K562 (cell line): ENCODE data around the gene TAAR2. TPM values are rescaled to one million over a fixed set of nuclear protein-coding genes. Genes with fewer than 3 reads are reported as not detected.

Experiments
- ATAC-seq: fragments of 200-7000 bp; cut with Tn5 transposase; 3 replicates; pipeline ENCODE4 v1.9.1; 2020; ENCODE audit warnings: moderate library complexity
- BruUV-seq: library from RNA; stranded (reverse); fragments of 400-500 nt; replicated peaks from 2 replicates; lab custom pipeline; 2021; lab: Mats Ljungman, UMichigan
- CTCF ChIA-PET: fragments of 300-600 bp; formaldehyde crosslinking; extraction: SDS; loops from one replicate; lab custom pipeline; 2021; ENCODE audit warnings: low intra/inter-chr PET ratio; lab: Yijun Ruan, JAX
- POLR2A ChIA-PET: fragments of 300-600, 350-650 bp; sonication (Branson Sonifier 250); formaldehyde crosslinking; extraction: SDS; loops from one replicate; lab custom pipeline; 2021; ENCODE audit warnings: antibody characterized with exemption, inconsistent platforms; lab: Yijun Ruan, JAX
- DNase-seq, 4 experiments: peaks; one replicate each; pipeline versions ENCODE4 v3.0.0 to v3.0.0-alpha.2; 2011 to 2018; ENCODE audit warnings: low spot score in 3 of 4, mixed read lengths in 3 of 4; ENCODE audit errors: extremely low read depth in 1 of 4
- FAIRE-seq: peaks from 2 replicates; lab custom pipeline; 2011; peaks lifted over from hg19 to GRCh38; lab: Jason Lieb, UNC
- H2AFZ ChIP-seq: 2 replicates; pipeline ENCODE4 v1.6.0; 2011; ENCODE audit warnings: low read depth, low read length, control low read depth, inconsistent platforms
- H3K27ac ChIP-seq: fragments of 200-600 bp; 3 replicates; pipeline ENCODE4 v1.8.0; 2011; ENCODE audit warnings: low read depth, mild to moderate bottlenecking, control low read depth, inconsistent platforms, low read length, moderate library complexity, mixed read lengths; ENCODE audit errors: extremely low read depth
- H3K27me3 ChIP-seq, 2 experiments: fragments of 300-600 bp in 1 of 2; 2 replicates in 1 of 2; 3 replicates in 1 of 2; pipeline versions ENCODE4 v1.6.0 to v1.8.0; 2011; ENCODE audit warnings: inconsistent platforms in 2 of 2, low read length in 2 of 2, mild to moderate bottlenecking in 1 of 2, mixed read lengths in 1 of 2, moderate library complexity in 1 of 2; ENCODE audit not compliant: control insufficient read depth in 2 of 2, insufficient read depth in 2 of 2
- H3K36me3 ChIP-seq: fragments of 300-600 bp; 3 replicates; pipeline ENCODE4 v1.8.0; 2011; ENCODE audit warnings: mild to moderate bottlenecking, low read length, inconsistent platforms; ENCODE audit not compliant: control insufficient read depth, insufficient read depth
- H3K4me1 ChIP-seq, 2 experiments: fragments of 200-600 bp in 1 of 2; replicated peaks in 1 of 2; 2 replicates in 1 of 2; 3 replicates in 1 of 2; pipeline versions ENCODE4 v1.5.1 to v1.8.0; 2011; ENCODE audit warnings: inconsistent platforms in 2 of 2, low read length in 2 of 2, mild to moderate bottlenecking in 1 of 2, mixed read lengths in 1 of 2, moderate library complexity in 1 of 2; ENCODE audit not compliant: control insufficient read depth in 2 of 2, insufficient read depth in 2 of 2
- H3K4me2 ChIP-seq: 2 replicates; pipeline ENCODE4 v1.6.1; 2011; ENCODE audit warnings: low read length, control low read depth, inconsistent platforms, mixed read lengths; ENCODE audit not compliant: insufficient read depth
- H3K4me3 ChIP-seq: fragments of 200-600 bp; sonication (generic), shearing (Covaris generic); 2 replicates; pipeline ENCODE4 v1.5.1; 2016; ENCODE audit warnings: control low read depth, inconsistent platforms
- H3K79me2 ChIP-seq: fragments of 200-600 bp; 3 replicates; pipeline ENCODE4 v1.8.0; 2011; ENCODE audit warnings: low read length, inconsistent platforms; ENCODE audit not compliant: control insufficient read depth, insufficient read depth
- H3K9ac ChIP-seq, 2 experiments: 2 replicates each; pipeline versions ENCODE4 v1.6.0 to v1.6.1; 2011; ENCODE audit warnings: low read depth in 2 of 2, low read length in 2 of 2, control low read depth in 1 of 2, inconsistent platforms in 1 of 2, mild to moderate bottlenecking in 1 of 2, mixed read lengths in 1 of 2; ENCODE audit not compliant: insufficient read depth in 1 of 2
- H3K9me1 ChIP-seq: one replicate; pipeline ENCODE4 v1.6.0; 2011; ENCODE audit warnings: inconsistent platforms, mild to moderate bottlenecking, low read length, moderate library complexity; ENCODE audit not compliant: control insufficient read depth, insufficient read depth
- H3K9me3 ChIP-seq: replicated peaks from 2 replicates; pipeline ENCODE4 v1.5.1; 2011; ENCODE audit warnings: low read depth, low read length, inconsistent platforms; ENCODE audit not compliant: control insufficient read depth, insufficient read depth
- H4K20me1 ChIP-seq: replicated peaks from 2 replicates; pipeline ENCODE4 v1.6.1; 2011; ENCODE audit warnings: low read length, inconsistent platforms, mixed read lengths; ENCODE audit not compliant: control insufficient read depth, insufficient read depth
- BMI1 ChIP-seq: fragments of 150-350 bp; IDR thresholded peaks from 2 replicates; pipeline ENCODE4 v1.6.1; 2014; ENCODE audit warnings: low read length
- CBX2 ChIP-seq: fragments of 200-600 bp; sonication (generic); IDR thresholded peaks from one replicate; pipeline ENCODE4 v1.6.1; 2012; ENCODE audit warnings: mild to moderate bottlenecking, low read length, inconsistent platforms; ENCODE audit not compliant: insufficient read depth, poor library complexity, severe bottlenecking
- E2F3 ChIP-seq: fragments of 250-450 bp; sonication (Bioruptor Pico); IDR thresholded peaks from 2 replicates; pipeline ENCODE4 v1.4.0; 2020; ENCODE audit warnings: mild to moderate bottlenecking
- EP300 ChIP-seq: IDR thresholded peaks from 2 replicates; pipeline ENCODE4 v1.6.1; 2012; ENCODE audit warnings: low read length, improper control_type of control experiment
- NFIC ChIP-seq: fragments of 450-650 bp; IDR thresholded peaks from 2 replicates; pipeline ENCODE4 v1.6.1; 2017; ENCODE audit warnings: mild to moderate bottlenecking, inconsistent platforms
- POLR2AphosphoS5 ChIP-seq: IDR thresholded peaks from 2 replicates; pipeline ENCODE4 v1.6.1; 2011; ENCODE audit warnings: mild to moderate bottlenecking, low read depth, low read length, moderate library complexity; ENCODE audit not compliant: control insufficient read depth, insufficient read depth
- SMARCB1 ChIP-seq: IDR thresholded peaks from 2 replicates; pipeline ENCODE4 v1.6.1; 2011; ENCODE audit warnings: improper control_type of control experiment, low read depth; ENCODE audit not compliant: insufficient read length
- SNIP1 ChIP-seq: fragments of 450-650 bp; IDR thresholded peaks from 2 replicates; pipeline ENCODE4 v1.7.1; 2017; ENCODE audit warnings: low read depth, mild to moderate bottlenecking
- TGIF2 ChIP-seq: sonication (generic); formaldehyde crosslinking; IDR thresholded peaks from 2 replicates; pipeline ENCODE4 v1.8.1; 2022; ENCODE audit warnings: mild to moderate bottlenecking, missing genetic modification reagents, moderate library complexity
- ZNF124 ChIP-seq: sonication (generic); formaldehyde crosslinking; IDR thresholded peaks from 2 replicates; pipeline ENCODE4 v1.8.1; 2022; ENCODE audit warnings: missing genetic modification reagents
- ZNF24 ChIP-seq: fragments of 450-650 bp; IDR thresholded peaks from 2 replicates; pipeline ENCODE4 v1.6.1; 2016
- ZNF445 ChIP-seq: fragments of 250-450 bp; sonication (Bioruptor Pico); IDR thresholded peaks from 2 replicates; pipeline ENCODE4 v1.4.0; 2020; ENCODE audit warnings: low read depth, mild to moderate bottlenecking, moderate library complexity
- ZNF830 ChIP-seq: fragments of 250-450 bp; sonication (Bioruptor Pico); IDR thresholded peaks from 2 replicates; pipeline ENCODE4 v1.5.0; 2021; ENCODE audit warnings: mild to moderate bottlenecking
- WGBS: fragments of 100-300 bp; shearing (Covaris generic); methylation state at CpG from one replicate; pipeline ENCODE4 v1.1.6; 2016; ENCODE audit warnings: low coverage, mixed read lengths; ENCODE audit not compliant: insufficient coverage; ENCODE audit errors: missing lambda C conversion rate; 5-methylcytosine and 5-hydroxymethylcytosine counted together
- in situ Hi-C: fragments of 300-500 bp; cut with MboI; formaldehyde crosslinking; loops from 4 replicates; pipeline ENCODE4 v1.15.0; 2018; ENCODE audit warnings: inconsistent platforms, mixed read lengths
- intact Hi-C: fragments of 100-400 bp; cut with micrococcal nuclease; formaldehyde crosslinking; loops from 2 replicates; pipeline ENCODE4 v1.14.2; 2022
- polyA plus RNA-seq, 8 experiments: library from polyadenylated mRNA; depleted of rRNA in 4 of 8; stranded (reverse) in 5 of 8; unstranded in 3 of 8; fragments of >200 nt; fragmentation: Nextera tagmentation in 2 of 8; fragmentation: Illumina TruSeq in 1 of 8; extraction: Ambion mirVana in 2 of 8; extraction: Trizol in 1 of 8; gene quantifications; 2 replicates each; pipeline versions ENCODE4 v1.2.1 to v1.2.3, GENCODE V29; 2011 to 2014; ENCODE audit warnings: inconsistent platforms in 1 of 8, missing spikeins in 1 of 8
- total RNA-seq, 7 experiments: library from RNA; depleted of rRNA in 6 of 7; stranded (reverse); fragments of >200 nt in 6 of 7; fragmentation: Illumina TruSeq in 2 of 7; extraction: Trizol in 2 of 7; gene quantifications; 2 replicates each; pipeline versions ENCODE4 v1.2.1 to v1.2.3, GENCODE V29; 2011 to 2021; ENCODE audit warnings: low replicate concordance in 1 of 7
- TF ChIP-seq, protein P1 (sequence below): fragments of 450-650 bp; formaldehyde crosslinking; IDR thresholded peaks from 2 replicates; pipeline ENCODE4 v1.4.0; 2020; ENCODE audit warnings: mild to moderate bottlenecking

TAAR2 gene
- total and polyA plus RNA-seq, 9 of the 15 experiments (the other 6 are each of a cell fraction or from before 2014, with no cell fraction given) = not detected

DNA sequence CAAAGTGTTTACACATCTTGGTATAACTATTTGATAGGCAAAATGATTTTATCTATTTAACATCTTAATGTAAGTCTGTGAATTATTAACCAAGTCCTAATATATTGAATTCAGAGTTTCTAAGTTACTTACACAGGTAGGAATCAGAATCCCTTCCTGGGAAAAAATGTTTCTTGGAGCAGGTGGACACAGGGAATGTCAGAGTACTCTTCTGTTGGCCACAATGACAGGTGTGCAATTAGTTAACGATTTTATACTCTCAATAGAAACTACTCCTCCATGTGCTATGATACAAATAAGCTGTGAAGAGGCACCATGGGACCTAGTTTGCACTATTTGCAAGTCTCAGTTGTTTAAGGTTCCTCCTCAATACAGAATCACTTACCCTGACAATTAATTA is 33.7 kb downstream of the TAAR2 start:
- H3K4me2 ChIP-seq = no peak overlapping the region
- no peak for TF ChIP-seq ZNF445 (CRISPR knock-in tag)
- no peak for TF ChIP-seq NFIC
- TF ChIP-seq SNIP1 = no peak
- TF ChIP-seq E2F3 (CRISPR knock-in tag) = no peak
- no peak for TF ChIP-seq SMARCB1
- TF ChIP-seq CBX2 = no peak
- no peak for TF ChIP-seq BMI1
- no peak for TF ChIP-seq ZNF830 (CRISPR knock-in tag)
- TF ChIP-seq, protein P1, sequence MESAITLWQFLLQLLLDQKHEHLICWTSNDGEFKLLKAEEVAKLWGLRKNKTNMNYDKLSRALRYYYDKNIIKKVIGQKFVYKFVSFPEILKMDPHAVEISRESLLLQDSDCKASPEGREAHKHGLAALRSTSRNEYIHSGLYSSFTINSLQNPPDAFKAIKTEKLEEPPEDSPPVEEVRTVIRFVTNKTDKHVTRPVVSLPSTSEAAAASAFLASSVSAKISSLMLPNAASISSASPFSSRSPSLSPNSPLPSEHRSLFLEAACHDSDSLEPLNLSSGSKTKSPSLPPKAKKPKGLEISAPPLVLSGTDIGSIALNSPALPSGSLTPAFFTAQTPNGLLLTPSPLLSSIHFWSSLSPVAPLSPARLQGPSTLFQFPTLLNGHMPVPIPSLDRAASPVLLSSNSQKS (CRISPR knock-in tag) = no peak
- no peak for TF ChIP-seq ZNF124 (CRISPR knock-in tag)
- no peak for TF ChIP-seq ZNF24
- TF ChIP-seq TGIF2 (CRISPR knock-in tag) = no peak
- TF ChIP-seq POLR2AphosphoS5 = no peak
- TF ChIP-seq EP300 = no peak
- H3K9me3 ChIP-seq = no peaks in the 10 kb centered on the region
- CTCF ChIA-PET = no interaction called here
- no TSS peak for BruUV-seq
- no peak for FAIRE-seq
- WGBS = 0% methylated on average over 1 of the region's 1 CpG
- intact Hi-C loops (no loop called here), in situ Hi-C loops (no loop called here)
- ATAC-seq = no peak
- no peak overlapping the region for H2AFZ ChIP-seq
- no peaks in the 10 kb centered on the region for H4K20me1 ChIP-seq
- H3K36me3 ChIP-seq = no peaks in the 10 kb centered on the region
- H3K27me3 ChIP-seq = no peaks in the 10 kb centered on the region
- POLR2A ChIA-PET = no interaction called here
- H3K79me2 ChIP-seq = no peaks in the 10 kb centered on the region
- no peaks in the 10 kb centered on the region for H3K4me1 ChIP-seq
- DNase-seq = no peak
- no peaks in the 10 kb centered on the region for H3K9me1 ChIP-seq
- no peak overlapping the region for H3K4me3 ChIP-seq
- H3K9ac ChIP-seq = no peak overlapping the region
- H3K27ac ChIP-seq = no peak overlapping the region
